Renal pelvis (tissue), 12 donors: ENCODE results near the gene ARID3C. TPM values are rescaled to one million over a fixed set of nuclear protein-coding genes. Genes with fewer than 3 reads are reported as not detected.

Source experiments
- DNase-seq: peaks from one replicate; pipeline ENCODE4 v3.0.0-alpha.2; 2013
- long read RNA-seq, 16 experiments: transcript quantifications; one replicate each; lab custom pipeline, GENCODE V29; 2026
- polyA plus RNA-seq, 3 donors: library from polyadenylated mRNA; unstranded; fragments of 120-200 nt; gene quantifications; one replicate each; pipeline ENCODE4 v1.2.1, GENCODE V29; 2013; ENCODE audit not compliant: insufficient read length in 3 of 3

The ARID3C gene, protein sequence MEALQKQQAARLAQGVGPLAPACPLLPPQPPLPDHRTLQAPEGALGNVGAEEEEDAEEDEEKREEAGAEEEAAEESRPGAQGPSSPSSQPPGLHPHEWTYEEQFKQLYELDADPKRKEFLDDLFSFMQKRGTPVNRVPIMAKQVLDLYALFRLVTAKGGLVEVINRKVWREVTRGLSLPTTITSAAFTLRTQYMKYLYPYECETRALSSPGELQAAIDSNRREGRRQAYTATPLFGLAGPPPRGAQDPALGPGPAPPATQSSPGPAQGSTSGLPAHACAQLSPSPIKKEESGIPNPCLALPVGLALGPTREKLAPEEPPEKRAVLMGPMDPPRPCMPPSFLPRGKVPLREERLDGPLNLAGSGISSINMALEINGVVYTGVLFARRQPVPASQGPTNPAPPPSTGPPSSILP
- under 1 TPM; 0.14 to 0.27 (median 0.16) TPM for polyA plus RNA-seq
- long read RNA-seq, donor 1: 0 reads
- long read RNA-seq, donor 2: 0 reads
- long read RNA-seq, donor 3: 0 reads
- long read RNA-seq, donor 4: 0 reads
- long read RNA-seq, donor 5: 0 reads
- long read RNA-seq, donor 6: 0 reads
- long read RNA-seq, donor 7: 0 reads
- long read RNA-seq, donor 8: 0 reads
- long read RNA-seq, donor 9: 0 reads
- long read RNA-seq, donor 10: 0 reads
- long read RNA-seq, donor 11: 0 reads
- long read RNA-seq, donor 12: 0 reads
- long read RNA-seq, donor 13: 0 reads
- long read RNA-seq, donor 14: 0 reads
- long read RNA-seq, donor 15: 0 reads
- long read RNA-seq, donor 16: 0 reads

DNA sequence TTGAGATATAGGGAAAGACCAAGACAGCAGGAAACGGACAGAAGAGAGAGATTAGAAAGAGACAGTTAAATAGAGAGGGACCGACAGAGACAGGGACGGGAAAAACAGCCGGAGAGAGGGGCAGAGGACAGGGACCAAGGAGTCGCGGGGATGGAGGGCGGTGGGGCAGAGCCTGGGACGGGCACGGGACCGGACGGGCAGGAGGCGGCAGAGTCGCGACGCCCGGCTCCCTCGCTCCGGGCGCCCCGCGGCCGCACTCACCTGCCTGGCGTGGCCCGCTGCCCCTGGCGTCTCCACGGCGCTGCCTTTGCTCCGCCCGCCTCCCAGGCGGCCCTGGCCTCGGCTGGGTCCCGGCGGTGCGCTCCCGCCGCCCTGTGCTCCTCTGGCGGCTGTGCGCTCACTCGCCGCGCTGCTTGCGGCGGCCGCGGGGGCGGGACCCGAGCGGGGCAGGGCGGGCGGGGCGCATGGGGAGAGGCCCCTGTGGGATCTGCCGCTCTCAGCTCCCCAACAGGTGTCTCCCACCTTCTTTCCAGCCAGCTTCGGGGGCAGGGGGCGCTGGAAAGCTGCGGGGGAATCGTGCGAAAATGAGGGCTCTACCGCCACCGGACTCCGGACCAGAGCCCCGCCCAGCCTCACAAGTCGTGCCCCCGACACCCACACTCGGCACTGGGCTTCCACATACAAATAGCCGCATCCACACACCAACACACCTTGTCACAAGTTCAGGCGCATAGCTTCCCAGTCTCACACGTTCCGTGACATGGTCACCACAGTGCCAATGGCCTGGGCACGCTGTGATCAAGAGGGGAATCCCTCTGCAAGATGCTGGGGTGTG lies at the start of gene ARID3C:
Gene ARID3C, minus strand, starts transcription at position 411 of the 835 bp plus-strand sequence. CDS start 1,052 bp downstream, outside the sequence.
- no peak for DNase-seq

DNA sequence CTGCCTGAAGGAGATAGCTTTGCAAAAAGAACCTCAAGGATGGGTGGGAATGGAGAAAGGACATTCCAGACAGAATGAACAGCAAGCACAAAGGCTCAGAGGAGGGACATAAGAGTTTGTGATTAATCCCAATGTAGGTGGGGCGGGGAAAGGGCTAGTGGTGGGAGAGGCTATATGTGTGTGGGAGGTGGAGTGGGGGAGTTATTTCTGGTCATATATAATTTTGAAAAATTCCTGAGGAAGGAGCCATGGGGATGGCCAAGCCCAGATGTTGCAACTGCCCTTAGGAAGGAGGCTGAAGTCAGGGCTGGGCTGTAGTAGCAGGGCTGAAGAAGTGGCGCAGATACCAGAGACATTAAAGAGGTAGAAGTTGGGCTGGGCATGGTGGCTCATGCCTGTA lies 47.0 kb upstream of the ARID3C start:
- DNase-seq: no peak

DNA sequence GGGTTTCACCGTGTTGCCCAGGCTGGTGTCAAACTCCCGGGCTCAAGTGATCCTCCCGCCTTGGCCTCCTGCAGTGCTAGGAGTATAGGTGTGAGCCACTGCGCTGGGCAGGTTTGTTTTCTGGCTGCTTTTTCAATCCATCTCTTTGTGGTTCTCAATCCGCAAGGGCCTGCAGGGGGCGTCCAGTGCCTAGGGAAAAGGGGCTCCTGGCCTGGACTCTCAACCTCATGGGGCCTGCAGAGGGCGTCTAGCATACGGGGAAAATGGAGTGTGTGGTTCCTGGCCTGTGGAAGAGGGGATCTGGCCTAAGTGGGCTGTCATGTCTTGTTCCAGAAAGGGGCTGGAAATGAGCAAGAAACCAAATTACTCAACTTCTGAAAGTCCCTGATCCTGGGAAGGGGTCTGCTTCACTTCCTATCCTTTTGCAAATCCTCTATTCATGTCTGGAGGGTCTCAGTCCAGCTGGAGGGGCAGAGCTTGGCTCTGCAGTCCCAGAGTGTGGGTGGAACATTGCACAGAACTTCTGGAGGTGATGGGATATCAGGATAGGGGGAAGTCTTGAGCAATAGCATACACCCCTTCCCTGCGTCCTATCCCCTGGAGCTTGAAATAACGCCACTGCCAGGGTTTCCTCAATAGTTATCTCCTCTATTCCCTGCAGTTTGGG lies 46.3 kb upstream of the ARID3C start:
- peak; percentile 75 for DNase-seq

DNA sequence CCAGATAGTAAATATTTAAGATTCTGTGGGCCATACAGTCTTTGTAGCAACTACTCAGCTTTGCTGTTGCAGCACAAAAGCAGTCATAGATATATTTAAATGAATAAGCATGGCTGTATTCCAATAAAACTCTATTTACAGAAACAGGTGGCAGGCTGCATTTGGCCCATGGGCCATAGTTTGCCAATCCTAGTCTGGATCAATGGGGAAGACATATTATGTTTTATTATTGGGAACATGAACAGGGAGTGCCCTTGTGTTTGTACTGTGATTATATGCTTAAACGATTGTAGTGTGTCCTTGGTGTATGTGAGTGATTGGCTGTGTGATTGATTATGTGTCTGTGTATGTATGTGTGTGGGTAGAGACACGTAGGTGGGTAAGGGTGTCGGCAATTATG lies 45.6 kb upstream of the ARID3C start:
- no peak for DNase-seq

DNA sequence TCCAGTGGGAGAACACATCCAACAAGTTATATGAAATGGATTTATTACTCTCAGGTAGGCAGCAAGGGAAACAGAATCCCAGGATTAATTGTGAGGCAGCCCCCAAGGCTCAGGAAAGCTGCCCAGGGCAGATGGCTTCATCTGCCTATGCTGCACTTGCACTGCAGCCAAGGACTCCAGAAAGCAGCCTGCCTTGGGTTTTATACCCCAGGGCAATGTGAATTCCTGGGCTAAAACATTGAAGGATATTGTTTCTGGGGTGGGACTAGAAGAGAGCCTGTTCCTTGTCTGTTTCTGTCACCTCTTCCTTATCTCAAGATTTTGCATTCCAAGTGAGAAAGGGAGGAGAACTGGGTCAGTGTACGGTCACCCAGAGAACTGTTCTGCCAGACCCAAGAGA lies 42.4 kb upstream of the ARID3C start:
- DNase-seq: no peak

DNA sequence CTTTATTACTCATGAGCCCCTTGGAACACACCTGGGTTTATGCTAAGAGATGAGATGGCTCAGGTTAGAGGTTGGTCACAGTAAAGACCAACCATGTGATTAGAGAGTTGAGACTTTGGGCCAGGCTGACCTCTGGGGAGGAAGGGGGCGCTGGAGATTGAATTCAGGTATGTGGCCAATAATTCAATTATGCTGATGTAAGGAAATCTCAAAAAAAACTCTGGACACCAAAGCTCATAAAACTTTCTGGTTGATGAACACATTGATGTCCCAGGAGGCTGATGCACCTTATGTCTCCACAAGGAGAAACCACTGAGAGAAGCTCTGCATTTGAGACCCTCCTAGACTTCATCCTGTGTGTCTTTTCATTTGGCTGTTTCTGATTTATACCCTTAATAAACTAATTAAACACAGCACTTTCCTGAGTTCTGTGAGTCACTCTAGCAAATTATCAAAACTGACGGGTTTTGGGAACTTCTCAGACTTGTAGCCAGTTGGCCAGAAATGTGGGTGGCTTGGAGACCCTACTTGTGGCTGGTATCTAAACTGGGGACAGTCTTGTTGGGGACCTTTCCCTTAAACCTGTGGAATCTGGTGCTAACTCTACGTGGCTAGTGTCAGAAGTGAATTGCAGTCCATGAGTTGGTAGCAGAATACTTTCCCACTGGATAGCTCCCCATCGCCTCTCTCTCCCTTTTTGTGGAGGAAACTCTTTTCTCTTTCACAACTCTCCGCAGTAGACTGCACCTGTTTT lies 41.1 kb upstream of the ARID3C start:
- DNase-seq: no peak

DNA sequence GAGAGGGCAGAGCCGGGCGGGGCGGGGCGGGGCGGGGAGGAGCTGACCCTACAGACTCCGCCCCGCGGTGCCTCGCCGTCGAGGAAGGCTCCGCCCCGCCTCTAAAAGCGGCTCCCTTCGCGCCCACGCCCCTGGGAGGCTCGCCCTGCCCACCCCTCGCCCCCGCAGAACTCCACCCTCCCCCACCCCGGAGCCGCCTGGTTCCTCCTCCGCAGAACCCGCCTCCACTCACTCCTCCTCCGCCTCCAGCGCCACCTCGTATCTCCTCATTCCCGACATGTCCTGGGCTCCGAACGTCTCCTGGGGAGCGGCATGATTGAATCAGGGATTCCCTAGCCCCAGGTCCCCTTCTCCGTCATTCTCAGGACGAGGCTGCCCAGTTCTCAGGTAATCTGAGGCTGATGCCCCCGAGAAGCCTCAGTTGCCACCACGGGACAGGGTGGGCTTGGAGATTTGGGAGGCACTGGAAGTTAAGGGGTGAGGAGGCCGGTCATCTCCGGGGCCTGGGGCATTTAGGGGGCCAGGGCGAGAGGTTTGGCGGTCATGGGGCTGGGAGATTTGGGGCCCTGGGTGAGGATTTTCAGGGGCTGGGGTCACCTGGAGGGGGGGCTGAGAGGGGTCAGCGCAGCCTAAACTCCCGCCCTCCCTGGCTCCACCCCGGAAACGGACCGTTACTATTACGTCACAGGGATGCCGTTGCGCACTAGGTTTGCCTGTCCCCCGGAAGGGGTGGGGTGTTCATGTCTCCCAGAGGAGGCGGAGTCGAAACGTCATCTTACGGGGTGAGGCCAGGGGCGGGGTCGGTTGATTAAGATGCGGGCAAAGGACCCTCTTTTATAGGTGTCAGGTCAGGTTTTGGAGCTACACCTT lies 36.8 kb upstream of the ARID3C start:
- DNase-seq: peak; percentile 93

DNA sequence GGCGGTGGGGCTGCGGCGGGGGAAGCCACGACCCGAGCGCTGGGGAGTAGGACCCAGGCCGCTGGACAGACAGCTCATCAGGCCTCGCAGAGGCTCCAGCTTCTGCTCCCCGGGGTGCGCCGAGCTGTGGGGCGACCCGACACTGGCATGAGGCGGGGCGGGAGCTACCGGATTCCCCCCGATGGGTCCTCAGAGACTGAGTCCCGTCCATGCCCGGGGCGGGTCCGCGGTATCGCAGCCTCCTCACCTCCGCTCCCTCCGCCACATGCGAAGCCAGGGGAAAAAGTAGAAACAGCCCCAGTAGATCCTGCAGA lies 36.2 kb upstream of the ARID3C start:
- DNase-seq: no peak

DNA sequence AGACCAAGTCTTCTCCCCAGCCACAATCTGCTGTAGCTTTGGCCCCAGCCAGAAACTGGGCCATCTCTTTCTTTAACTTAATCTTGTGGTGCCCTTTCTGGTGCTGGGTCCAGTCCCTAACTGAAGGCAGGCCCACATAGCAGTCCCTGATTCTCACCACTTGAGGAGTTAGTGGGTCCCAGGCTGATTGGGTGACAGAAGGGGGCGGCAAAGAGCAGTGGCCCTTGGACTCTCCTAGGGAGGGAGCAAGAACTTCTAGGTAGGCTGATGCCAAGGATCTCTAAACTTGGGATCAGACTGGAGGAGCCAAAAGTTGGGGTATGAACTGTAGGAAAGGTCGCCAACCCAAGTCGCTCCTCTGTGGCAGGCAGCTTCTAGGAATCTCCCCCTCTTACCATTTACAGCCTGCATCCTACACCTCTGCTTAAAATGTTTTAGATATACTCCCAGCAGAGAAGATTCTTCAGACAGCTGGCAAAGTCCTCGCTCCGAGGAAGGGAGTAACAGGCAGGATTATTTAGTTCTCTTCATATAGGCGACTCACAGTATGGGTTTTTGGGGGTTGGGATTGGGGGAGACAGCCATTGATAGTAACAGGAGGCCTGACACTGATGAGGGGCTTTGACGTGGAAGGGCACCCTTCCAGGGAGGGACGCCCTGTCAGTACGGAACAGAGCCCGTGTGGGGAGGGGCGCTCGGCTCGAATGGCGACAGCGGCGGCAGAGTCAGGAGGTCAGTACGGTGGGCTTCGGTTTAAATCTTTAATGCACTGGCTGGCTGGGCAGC lies 35.6 kb upstream of the ARID3C start:
- peak; percentile 64 for DNase-seq

DNA sequence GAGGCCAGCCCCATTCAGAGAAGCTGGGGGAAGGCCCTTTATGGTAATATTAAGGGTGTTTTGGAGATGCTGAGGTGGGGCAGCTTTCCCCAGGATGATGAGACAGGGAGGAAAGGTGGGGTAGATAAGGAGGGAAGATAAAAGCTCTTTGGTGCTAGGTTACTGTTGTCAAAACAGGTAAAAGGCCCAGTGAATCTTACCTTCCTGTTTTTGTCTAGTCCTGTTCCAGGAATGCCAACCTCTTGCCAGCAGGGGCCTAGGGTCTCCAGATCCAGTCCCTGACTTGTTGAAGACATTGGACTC lies 34.4 kb upstream of the ARID3C start:
- DNase-seq: no peak

DNA sequence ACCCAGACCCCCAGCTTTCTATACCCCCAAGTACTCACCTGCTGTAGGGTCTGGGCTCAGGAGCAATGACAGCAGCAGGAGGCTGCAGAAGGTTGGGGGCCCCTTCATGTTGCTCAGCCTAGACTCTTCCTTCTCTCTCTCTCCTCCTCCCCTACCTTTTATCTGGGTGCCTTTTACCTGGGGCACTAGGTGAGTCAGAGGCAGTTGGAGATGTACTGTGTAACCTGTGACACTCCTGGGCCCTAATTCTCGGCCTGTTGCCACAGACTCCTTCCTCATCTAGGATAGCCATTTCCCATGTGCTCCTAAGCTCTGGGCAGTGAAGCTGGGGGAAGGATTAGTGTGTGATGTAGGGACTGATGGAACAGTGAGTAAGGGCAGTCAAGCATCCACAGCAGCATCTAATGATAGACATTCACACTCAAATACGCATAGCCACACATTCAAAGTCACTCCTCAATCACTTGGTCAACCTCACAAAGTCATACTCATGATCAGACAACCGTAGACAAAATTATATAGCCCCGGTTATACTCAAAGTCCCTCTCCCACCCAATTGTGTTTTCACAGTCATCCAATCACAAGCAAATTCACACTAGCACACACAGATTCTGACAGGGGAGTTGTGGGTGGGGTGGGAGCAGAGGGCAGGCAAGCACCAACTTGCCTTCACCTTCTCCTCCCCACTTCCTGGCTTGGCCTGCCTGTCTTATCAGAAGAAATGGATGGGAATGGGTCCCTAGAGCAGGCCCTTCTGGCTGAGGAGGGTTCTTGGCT lies 33.8 kb upstream of the ARID3C start, which contains the start of gene CCL27:
Gene CCL27, minus strand, starts transcription at position 132 of the 777 bp plus-strand sequence. Its CDS starts 24 bp downstream, at position 108.
- no peak for DNase-seq

DNA sequence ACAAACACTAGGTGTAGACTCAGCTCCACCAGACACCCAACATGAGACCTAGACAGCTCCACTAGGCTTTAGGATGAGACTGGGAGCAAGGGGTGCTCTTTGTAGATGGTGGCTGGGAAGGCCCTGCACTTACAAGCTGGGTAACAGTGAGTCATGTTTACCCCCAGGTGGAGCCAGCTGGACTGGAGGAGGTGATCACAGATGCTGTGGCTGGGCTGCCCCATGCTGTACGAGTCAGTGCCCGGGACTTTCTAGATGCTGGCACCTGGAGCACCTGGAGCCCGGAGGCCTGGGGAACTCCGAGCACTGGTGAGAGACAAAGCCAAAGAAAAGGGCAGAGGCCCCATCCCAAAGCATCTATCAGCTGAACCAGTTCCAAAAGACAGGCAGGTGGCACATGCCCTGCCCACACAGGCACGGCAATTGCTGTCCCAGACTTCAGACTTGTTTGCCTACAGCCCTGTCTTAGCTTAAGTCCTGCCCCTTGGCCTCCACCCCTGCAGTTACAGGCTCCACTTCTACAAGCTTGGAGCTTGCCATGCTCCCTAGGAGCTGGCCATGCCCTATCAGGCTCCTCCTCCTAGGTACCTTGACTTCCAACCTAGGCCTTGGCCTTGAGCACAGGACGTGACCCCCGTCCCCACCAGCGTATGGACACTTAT lies 30.9 kb upstream of the ARID3C start:
- DNase-seq: no peak

DNA sequence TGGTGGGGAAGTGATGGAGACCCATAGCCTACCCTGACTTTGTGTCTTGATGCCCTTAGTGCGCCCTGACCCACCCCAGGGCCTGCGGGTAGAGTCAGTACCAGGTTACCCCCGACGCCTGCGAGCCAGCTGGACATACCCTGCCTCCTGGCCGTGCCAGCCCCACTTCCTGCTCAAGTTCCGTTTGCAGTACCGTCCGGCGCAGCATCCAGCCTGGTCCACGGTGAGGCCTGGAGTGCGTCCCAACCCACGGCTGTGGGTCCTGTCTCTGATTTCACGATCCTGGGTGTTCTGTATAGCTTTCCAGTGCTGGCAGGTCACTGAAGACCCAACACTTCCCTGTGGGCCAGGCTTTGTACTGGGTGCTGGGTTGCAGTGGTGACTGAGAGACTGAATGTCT lies 29.6 kb upstream of the ARID3C start:
- DNase-seq: no peak

DNA sequence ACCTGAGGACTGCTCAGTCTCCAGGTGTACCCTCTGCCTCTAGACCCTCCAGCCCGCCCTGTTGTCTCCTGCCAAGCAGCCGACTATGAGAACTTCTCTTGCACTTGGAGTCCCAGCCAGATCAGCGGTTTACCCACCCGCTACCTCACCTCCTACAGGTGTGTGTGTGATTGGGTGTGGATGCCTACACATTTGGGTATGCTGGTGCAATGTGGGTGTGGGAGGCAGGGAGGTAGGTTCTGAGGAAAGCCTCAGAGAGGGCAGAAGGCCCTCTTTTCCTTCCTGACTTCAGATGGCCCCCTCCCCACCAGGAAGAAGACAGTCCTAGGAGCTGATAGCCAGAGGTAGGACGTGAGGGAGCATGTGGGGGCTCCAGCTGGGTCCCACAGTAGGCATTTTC lies 28.1 kb upstream of the ARID3C start:
- no peak for DNase-seq

DNA sequence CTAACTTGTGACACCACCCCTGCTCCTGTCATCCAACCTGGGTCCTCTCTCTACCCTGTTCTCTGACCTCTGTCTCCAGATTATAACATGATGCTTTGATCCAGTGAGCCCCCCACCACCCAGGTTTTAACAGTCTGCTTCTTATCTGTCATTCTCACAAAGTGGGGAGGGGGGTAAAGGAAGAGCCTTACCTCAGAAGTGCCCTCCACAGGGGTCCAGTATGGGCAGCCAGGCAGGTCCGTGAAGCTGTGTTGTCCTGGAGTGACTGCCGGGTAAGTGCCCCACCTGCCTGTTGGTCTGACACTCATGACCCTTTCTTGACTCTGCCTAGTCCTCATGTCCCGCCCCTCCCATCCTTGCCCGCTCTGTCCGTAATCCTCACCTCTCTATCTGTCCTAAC lies 26.5 kb upstream of the ARID3C start:
- no peak for DNase-seq

DNA sequence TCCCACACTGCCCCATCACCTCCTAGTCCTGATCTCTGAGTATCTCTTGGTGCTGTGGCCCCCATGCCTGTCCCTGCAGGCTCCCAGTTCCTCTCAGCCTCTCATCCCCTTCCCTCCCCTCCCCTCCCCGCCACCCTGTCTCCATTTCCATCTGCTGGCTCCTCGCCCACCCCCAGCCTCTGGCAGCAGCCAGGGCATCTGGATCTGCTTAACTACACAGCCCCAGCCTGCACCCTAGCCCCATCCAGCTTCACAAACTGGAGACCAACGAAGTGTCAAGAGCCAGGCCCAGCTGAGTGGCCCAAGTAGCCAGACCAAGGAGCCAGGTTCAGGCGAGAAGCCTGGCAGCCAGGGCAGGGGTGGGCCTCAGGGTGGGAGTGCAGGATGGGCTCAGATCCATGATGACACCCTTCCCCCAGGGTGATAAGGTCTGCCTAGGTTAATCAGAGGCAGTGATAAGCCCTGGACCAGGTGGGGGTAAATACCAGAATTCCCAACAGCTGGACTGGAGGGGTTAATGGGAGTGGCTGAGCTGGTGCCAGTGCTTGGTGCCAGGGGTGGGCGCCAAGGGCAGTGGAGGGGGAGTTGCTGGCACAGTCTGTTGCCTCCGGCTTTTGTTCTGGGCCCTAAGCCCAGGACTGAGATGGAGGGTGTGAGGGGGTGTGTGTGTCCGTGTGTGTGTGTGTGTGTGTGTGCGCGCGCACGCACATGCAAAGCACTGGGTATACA lies 25.6 kb upstream of the ARID3C start:
- DNase-seq: no peak
